ENCODE data around the gene SORL1.

- no peak for TF ChIP-seq HDAC6 (IDR thresholded peaks at IDR 0.05; ENCODE audit: low read depth, low read length)
- TF ChIP-seq POLR2AphosphoS5 (IDR thresholded peaks at IDR 0.05; ENCODE audit: low read depth, low read length): no peak
- TF ChIP-seq, protein P1, sequence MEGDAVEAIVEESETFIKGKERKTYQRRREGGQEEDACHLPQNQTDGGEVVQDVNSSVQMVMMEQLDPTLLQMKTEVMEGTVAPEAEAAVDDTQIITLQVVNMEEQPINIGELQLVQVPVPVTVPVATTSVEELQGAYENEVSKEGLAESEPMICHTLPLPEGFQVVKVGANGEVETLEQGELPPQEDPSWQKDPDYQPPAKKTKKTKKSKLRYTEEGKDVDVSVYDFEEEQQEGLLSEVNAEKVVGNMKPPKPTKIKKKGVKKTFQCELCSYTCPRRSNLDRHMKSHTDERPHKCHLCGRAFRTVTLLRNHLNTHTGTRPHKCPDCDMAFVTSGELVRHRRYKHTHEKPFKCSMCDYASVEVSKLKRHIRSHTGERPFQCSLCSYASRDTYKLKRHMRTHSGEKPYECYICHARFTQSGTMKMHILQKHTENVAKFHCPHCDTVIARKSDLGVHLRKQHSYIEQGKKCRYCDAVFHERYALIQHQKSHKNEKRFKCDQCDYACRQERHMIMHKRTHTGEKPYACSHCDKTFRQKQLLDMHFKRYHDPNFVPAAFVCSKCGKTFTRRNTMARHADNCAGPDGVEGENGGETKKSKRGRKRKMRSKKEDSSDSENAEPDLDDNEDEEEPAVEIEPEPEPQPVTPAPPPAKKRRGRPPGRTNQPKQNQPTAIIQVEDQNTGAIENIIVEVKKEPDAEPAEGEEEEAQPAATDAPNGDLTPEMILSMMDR (IDR thresholded peaks at IDR 0.05; ENCODE audit: control extremely low read depth in 1 of 3, insufficient read depth in 1 of 3, low read depth in 1 of 3, low read length in 3 of 3): no peak
- TF ChIP-seq KDM1A (IDR thresholded peaks at IDR 0.05; ENCODE audit: borderline replicate concordance, low read length): no peak
- TF ChIP-seq ZNF274 (IDR thresholded peaks at IDR 0.05; ENCODE audit: borderline replicate concordance, extremely low read depth, low read length): no peak
- no peak for TF ChIP-seq JUN (IDR thresholded peaks at IDR 0.05; ENCODE audit: low read depth, low read length)
- TF ChIP-seq, protein P2, sequence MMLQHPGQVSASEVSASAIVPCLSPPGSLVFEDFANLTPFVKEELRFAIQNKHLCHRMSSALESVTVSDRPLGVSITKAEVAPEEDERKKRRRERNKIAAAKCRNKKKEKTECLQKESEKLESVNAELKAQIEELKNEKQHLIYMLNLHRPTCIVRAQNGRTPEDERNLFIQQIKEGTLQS (IDR thresholded peaks at IDR 0.05; ENCODE audit: insufficient read depth, low read depth, low read length): no peak
- TF ChIP-seq EZH2 (IDR thresholded peaks at IDR 0.05; ENCODE audit: low read depth, low read length, severe bottlenecking): no peak
Measured at GRCh38 chr11:121669422-121669821, 217.3 kb downstream of the SORL1 start.

Measured in H1 (cell line).